Coronary artery (tissue), 2 donors: ENCODE results near the gene TOR1A.

Source experiments
- DNase-seq: peaks from one replicate; pipeline ENCODE4 v3.0.0-alpha.2; 2017; ENCODE audit warnings: low spot score
- H3K27ac ChIP-seq, 2 donors: fragments of 200-600 bp; sonication (generic); one replicate each; pipeline ENCODE4 v1.5.1; 2016 to 2019
- H3K4me3 ChIP-seq: fragments of 200-600 bp; sonication (generic); 2 replicates; pipeline ENCODE4 v1.5.1; 2016; ENCODE audit warnings: mild to moderate bottlenecking, moderate library complexity
- CTCF ChIP-seq: fragments of 200-600 bp; sonication (generic); IDR thresholded peaks from one replicate; pipeline ENCODE4 v1.5.1; 2019; ENCODE audit warnings: antibody characterized with exemption

TOR1A gene

GRCh38 chr9:129866394-129867135, 42.6 kb upstream of the TOR1A start:
- Histone ChIP-seq H3K4me3 (no peak overlapping the region), H3K27ac (no peak overlapping the region)
- no peak for DNase-seq
- TF ChIP-seq CTCF: no peak

- H3K27ac ChIP-seq: no peak overlapping the region
- no peak overlapping the region for H3K4me3 ChIP-seq
- no peak for DNase-seq
- TF ChIP-seq CTCF: no peak
Measured at GRCh38 chr9:129865668-129866320, 41.9 kb upstream of the TOR1A start.

- Histone ChIP-seq H3K27ac (no peak overlapping the region), H3K4me3 (no peak overlapping the region)
- no peak for DNase-seq
- TF ChIP-seq CTCF: no peak
Measured at GRCh38 chr9:129864991-129865647, 41.2 kb upstream of the TOR1A start.

GRCh38 chr9:129863059-129863690, 39.2 kb upstream of the TOR1A start:
- Histone ChIP-seq H3K27ac (no peak overlapping the region), H3K4me3 (no peak overlapping the region)
- no peak for DNase-seq
- TF ChIP-seq CTCF: no peak

GRCh38 chr9:129861447-129861827, 37.5 kb upstream of the TOR1A start:
- H3K4me3 ChIP-seq: no peak overlapping the region
- no peak for DNase-seq
- H3K27ac ChIP-seq: no peak overlapping the region
- no peak for TF ChIP-seq CTCF

- DNase-seq: no peak
- Histone ChIP-seq H3K4me3 (no peak overlapping the region), H3K27ac (no peak overlapping the region)
- no peak for TF ChIP-seq CTCF
Measured at GRCh38 chr9:129860653-129861446, 36.9 kb upstream of the TOR1A start.
